Measurements from ENCODE around the gene TRIL. TPM values are rescaled to one million over a fixed set of nuclear protein-coding genes. Genes with fewer than 3 reads are reported as not detected.
A peak's percentile ranks its signal among the peaks of the same experiment; 100 is the strongest.

The TRIL gene
- total and polyA plus RNA-seq, 4 donors, result 0.13 to 7.0 (median 0.79) TPM

GRCh38 chr7:28998105-28998504 lies 40.0 kb upstream of the TRIL start:
- H3K27ac ChIP-seq (ENCODE audit: low read depth in 1 of 2, low read length in 2 of 2), result no peak overlapping the region
- ATAC-seq (ENCODE audit: low FRiP score), result no peak
- intact Hi-C loops (cut with DNase I), result no loop called here

GRCh38 chr7:28996836-28997235 lies 38.7 kb upstream of the TRIL start:
- ATAC-seq (ENCODE audit: low FRiP score) (no peak), DNase-seq (no peak)
- Histone ChIP-seq H3K27me3 (ENCODE audit: control insufficient read depth in 1 of 2, insufficient read depth in 2 of 2, low read length in 1 of 2) (no peaks in the 10 kb centered on the region), H3K36me3 (ENCODE audit: control insufficient read depth in 1 of 2, insufficient read depth in 2 of 2, low read length in 1 of 2) (no peaks in the 10 kb centered on the region), H3K4me3 (ENCODE audit: low read length in 2 of 2) (no peak overlapping the region), H3K9me3 (ENCODE audit: control insufficient read depth, low read length) (peaks cover 2% of the 10 kb centered on the region), H3K4me1 (ENCODE audit: control insufficient read depth in 1 of 2, insufficient read depth in 2 of 2, low read length in 2 of 2) (no peaks in the 10 kb centered on the region), H3K27ac (ENCODE audit: low read depth in 1 of 2, low read length in 2 of 2) (no peak overlapping the region)
- intact Hi-C loops (cut with DNase I), result no loop called here
- WGBS, 2 donors, result 66 to 72% methylated on average over 6 of the region's 6 CpGs

More at GRCh38 chr7:28998105-28998504, 40.0 kb upstream of the TRIL start:
- Histone ChIP-seq H3K36me3 (ENCODE audit: control insufficient read depth in 1 of 2, insufficient read depth in 2 of 2, low read length in 1 of 2) (no peaks in the 10 kb centered on the region), H3K9me3 (ENCODE audit: control insufficient read depth, low read length) (peaks cover 2% of the 10 kb centered on the region), H3K27me3 (ENCODE audit: control insufficient read depth in 1 of 2, insufficient read depth in 2 of 2, low read length in 1 of 2) (no peaks in the 10 kb centered on the region), H3K4me1 (ENCODE audit: control insufficient read depth in 1 of 2, insufficient read depth in 2 of 2, low read length in 2 of 2) (no peaks in the 10 kb centered on the region), H3K4me3 (ENCODE audit: low read length in 2 of 2) (no peak overlapping the region)
- DNase-seq, result no peak
- WGBS, 2 donors, result 67% methylated on average over 4 of the region's 4 CpGs

GRCh38 chr7:28993371-28993770 lies 35.2 kb upstream of the TRIL start:
- 87 to 90% methylated on average over 4 of the region's 4 CpGs for whole genome bisulfite sequencing, 2 donors
- Histone ChIP-seq H3K36me3 (ENCODE audit: control insufficient read depth in 1 of 2, insufficient read depth in 2 of 2, low read length in 1 of 2) (no peaks in the 10 kb centered on the region), H3K27me3 (ENCODE audit: control insufficient read depth in 1 of 2, insufficient read depth in 2 of 2, low read length in 1 of 2) (no peaks in the 10 kb centered on the region), H3K9me3 (ENCODE audit: control insufficient read depth, low read length) (no peaks in the 10 kb centered on the region), H3K27ac (ENCODE audit: low read depth in 1 of 2, low read length in 2 of 2) (no peak overlapping the region), H3K4me1 (ENCODE audit: control insufficient read depth in 1 of 2, insufficient read depth in 2 of 2, low read length in 2 of 2) (no peaks in the 10 kb centered on the region), H3K4me3 (ENCODE audit: low read length in 2 of 2) (no peak overlapping the region)
- intact Hi-C loops (cut with DNase I), result no loop called here
- ATAC-seq (ENCODE audit: low FRiP score) (no peak), DNase-seq (no peak)

GRCh38 chr7:28992798-28993197 lies 34.7 kb upstream of the TRIL start:
- H3K27me3 ChIP-seq (ENCODE audit: control insufficient read depth in 1 of 2, insufficient read depth in 2 of 2, low read length in 1 of 2), result no peaks in the 10 kb centered on the region

GRCh38 chr7:28990200-28990960 lies 32.2 kb upstream of the TRIL start:
- Histone ChIP-seq H3K27me3 (ENCODE audit: control insufficient read depth in 1 of 2, insufficient read depth in 2 of 2, low read length in 1 of 2) (no peaks in the 10 kb centered on the region), H3K9me3 (ENCODE audit: control insufficient read depth, low read length) (no peaks in the 10 kb centered on the region), H3K4me1 (ENCODE audit: control insufficient read depth in 1 of 2, insufficient read depth in 2 of 2, low read length in 2 of 2) (no peaks in the 10 kb centered on the region), H3K36me3 (ENCODE audit: control insufficient read depth in 1 of 2, insufficient read depth in 2 of 2, low read length in 1 of 2) (no peaks in the 10 kb centered on the region), H3K27ac (ENCODE audit: low read depth in 1 of 2, low read length in 2 of 2) (no peak overlapping the region), H3K4me3 (ENCODE audit: low read length in 2 of 2) (no peak overlapping the region)
- ATAC-seq (ENCODE audit: low FRiP score) (no peak), DNase-seq (peak; percentile 52 to 83)
- intact Hi-C loops (cut with DNase I), result no loop called here
- 60 to 68% methylated on average over 11 of the region's 11 CpGs for WGBS, 2 donors

More at GRCh38 chr7:28992798-28993197, 34.7 kb upstream of the TRIL start:
- H3K36me3 ChIP-seq (ENCODE audit: control insufficient read depth in 1 of 2, insufficient read depth in 2 of 2, low read length in 1 of 2), result no peaks in the 10 kb centered on the region
- intact Hi-C loops (cut with DNase I), result no loop called here
- H3K4me1 ChIP-seq (ENCODE audit: control insufficient read depth in 1 of 2, insufficient read depth in 2 of 2, low read length in 2 of 2), result no peaks in the 10 kb centered on the region
- H3K27ac ChIP-seq (ENCODE audit: low read depth in 1 of 2, low read length in 2 of 2), result no peak overlapping the region
- DNase-seq, result no peak
- 38 to 81% methylated on average over 1 of the region's 1 CpG for WGBS, 2 donors
- no peak for ATAC-seq (ENCODE audit: low FRiP score)
- H3K9me3 ChIP-seq (ENCODE audit: control insufficient read depth, low read length), result no peaks in the 10 kb centered on the region
- no peak overlapping the region for H3K4me3 ChIP-seq (ENCODE audit: low read length in 2 of 2)

GRCh38 chr7:28989211-28989980 lies 31.3 kb upstream of the TRIL start:
- H3K27me3 ChIP-seq (ENCODE audit: control insufficient read depth in 1 of 2, insufficient read depth in 2 of 2, low read length in 1 of 2), result no peaks in the 10 kb centered on the region
- 86 to 87% methylated on average over 6 of the region's 6 CpGs for WGBS, 2 donors
- H3K27ac ChIP-seq (ENCODE audit: low read depth in 1 of 2, low read length in 2 of 2), result no peak overlapping the region
- no peaks in the 10 kb centered on the region for H3K4me1 ChIP-seq (ENCODE audit: control insufficient read depth in 1 of 2, insufficient read depth in 2 of 2, low read length in 2 of 2)
- intact Hi-C loops (cut with DNase I), result no loop called here
- H3K36me3 ChIP-seq (ENCODE audit: control insufficient read depth in 1 of 2, insufficient read depth in 2 of 2, low read length in 1 of 2), result no peaks in the 10 kb centered on the region
- DNase-seq (no peak), ATAC-seq (ENCODE audit: low FRiP score) (peak; percentile 4)
- H3K4me3 ChIP-seq (ENCODE audit: low read length in 2 of 2), result no peak overlapping the region
- H3K9me3 ChIP-seq (ENCODE audit: control insufficient read depth, low read length), result no peaks in the 10 kb centered on the region

GRCh38 chr7:28988810-28989209 lies 30.7 kb upstream of the TRIL start:
- Histone ChIP-seq H3K36me3 (ENCODE audit: control insufficient read depth in 1 of 2, insufficient read depth in 2 of 2, low read length in 1 of 2) (no peaks in the 10 kb centered on the region), H3K4me3 (ENCODE audit: low read length in 2 of 2) (no peak overlapping the region), H3K27ac (ENCODE audit: low read depth in 1 of 2, low read length in 2 of 2) (no peak overlapping the region), H3K27me3 (ENCODE audit: control insufficient read depth in 1 of 2, insufficient read depth in 2 of 2, low read length in 1 of 2) (no peaks in the 10 kb centered on the region), H3K4me1 (ENCODE audit: control insufficient read depth in 1 of 2, insufficient read depth in 2 of 2, low read length in 2 of 2) (no peaks in the 10 kb centered on the region), H3K9me3 (ENCODE audit: control insufficient read depth, low read length) (no peaks in the 10 kb centered on the region)
- ATAC-seq (ENCODE audit: low FRiP score) (peak; percentile 79), DNase-seq (peak in 1 of 2 donors; percentile 73)
- intact Hi-C loops (cut with DNase I), result no loop called here
- WGBS, 2 donors, result 1 to 7% methylated on average over 4 of the region's 4 CpGs

- Histone ChIP-seq H3K9me3 (ENCODE audit: control insufficient read depth, low read length) (no peaks in the 10 kb centered on the region), H3K4me1 (ENCODE audit: control insufficient read depth in 1 of 2, insufficient read depth in 2 of 2, low read length in 2 of 2) (no peaks in the 10 kb centered on the region), H3K36me3 (ENCODE audit: control insufficient read depth in 1 of 2, insufficient read depth in 2 of 2, low read length in 1 of 2) (no peaks in the 10 kb centered on the region), H3K27ac (ENCODE audit: low read depth in 1 of 2, low read length in 2 of 2) (no peak overlapping the region), H3K27me3 (ENCODE audit: control insufficient read depth in 1 of 2, insufficient read depth in 2 of 2, low read length in 1 of 2) (no peaks in the 10 kb centered on the region), H3K4me3 (ENCODE audit: low read length in 2 of 2) (no peak overlapping the region)
- ATAC-seq (ENCODE audit: low FRiP score), result no peak
- DNase-seq, result no peak
- intact Hi-C loops (cut with DNase I), result no loop called here
- WGBS, 2 donors, result 88 to 91% methylated on average over 5 of the region's 5 CpGs
Measured at GRCh38 chr7:28988091-28988490, 30.0 kb upstream of the TRIL start.

GRCh38 chr7:28986765-28987110 lies 28.6 kb upstream of the TRIL start:
- Histone ChIP-seq H3K27me3 (ENCODE audit: control insufficient read depth in 1 of 2, insufficient read depth in 2 of 2, low read length in 1 of 2) (no peaks in the 10 kb centered on the region), H3K4me3 (ENCODE audit: low read length in 2 of 2) (no peak overlapping the region), H3K4me1 (ENCODE audit: control insufficient read depth in 1 of 2, insufficient read depth in 2 of 2, low read length in 2 of 2) (no peaks in the 10 kb centered on the region), H3K36me3 (ENCODE audit: control insufficient read depth in 1 of 2, insufficient read depth in 2 of 2, low read length in 1 of 2) (no peaks in the 10 kb centered on the region), H3K27ac (ENCODE audit: low read depth in 1 of 2, low read length in 2 of 2) (no peak overlapping the region), H3K9me3 (ENCODE audit: control insufficient read depth, low read length) (no peaks in the 10 kb centered on the region)
- intact Hi-C loops (cut with DNase I), result no loop called here
- ATAC-seq (ENCODE audit: low FRiP score), result peak; percentile 71
- 28 to 40% methylated on average over 2 of the region's 2 CpGs for WGBS, 2 donors
- no peak for DNase-seq

Data from aorta (tissue), 5 donors.